SW480 (cell line): ENCODE data around the gene PFDN6.

Experiments used
- DNase-seq: peaks from one replicate; pipeline ENCODE4 v3.0.0-alpha.2; 2016; ENCODE audit warnings: low spot score

PFDN6 gene

DNA sequence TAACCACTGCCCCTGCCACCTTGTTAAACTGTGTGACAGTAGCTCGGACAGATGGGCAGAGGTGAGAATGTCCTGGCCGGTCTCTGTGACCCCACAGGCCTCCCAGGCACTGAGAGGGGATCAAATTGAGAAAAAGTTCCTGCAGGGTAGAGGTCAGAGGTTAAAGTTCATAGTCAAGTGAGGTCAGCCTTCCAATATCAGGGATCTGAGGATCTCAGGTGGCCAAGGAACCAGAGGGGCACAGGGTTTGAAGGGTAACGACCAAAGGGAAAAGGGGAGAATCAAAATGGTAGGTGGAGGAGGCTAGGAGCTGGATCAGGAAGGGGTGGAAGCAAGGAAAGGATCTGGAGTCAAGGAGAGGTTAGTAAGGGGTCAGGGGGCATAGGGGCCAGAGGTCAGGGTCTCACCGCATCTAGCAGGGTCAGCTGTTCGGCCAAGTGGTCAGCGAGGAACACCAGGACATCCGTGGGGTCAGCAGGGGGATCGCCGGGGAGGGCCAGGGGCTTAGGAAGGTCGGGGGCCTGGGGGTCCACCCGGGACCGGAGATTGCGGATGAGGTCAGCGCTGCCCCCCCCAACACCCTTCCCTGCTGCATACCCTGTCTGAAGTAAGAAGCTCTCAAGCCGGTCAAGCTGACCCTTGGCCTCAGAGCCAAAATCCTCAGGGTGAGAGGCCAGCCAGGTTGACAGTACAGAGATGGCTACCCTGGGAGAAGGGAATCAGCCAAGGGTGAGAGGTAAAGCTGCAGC, 6.4 kb downstream of the PFDN6 start:
- no peak for DNase-seq

- DNase-seq, result no peak
Measured at GRCh38 chr6:33296797-33297405, 7.5 kb downstream of the PFDN6 start.

GRCh38 chr6:33297406-33297955, 8.1 kb downstream of the PFDN6 start:
- DNase-seq, result no peak

- DNase-seq, result peak; percentile 71
Measured at GRCh38 chr6:33297956-33298772, 8.8 kb downstream of the PFDN6 start.

GRCh38 chr6:33298773-33299236, 9.4 kb downstream of the PFDN6 start, which contains the start of gene RGL2:
TSS of gene RGL2 (minus strand) at chr6:33298942. CDS start at chr6:33298610, 332 bp downstream.
- peak; percentile 16 for DNase-seq

- peak; percentile 91 for DNase-seq
Measured at GRCh38 chr6:33299237-33299944, 10.0 kb downstream of the PFDN6 start.

- no peak for DNase-seq
Measured at GRCh38 chr6:33301877-33302276, 12.5 kb downstream of the PFDN6 start.

- no peak for DNase-seq
Measured at GRCh38 chr6:33304216-33304615, 14.8 kb downstream of the PFDN6 start.

DNA sequence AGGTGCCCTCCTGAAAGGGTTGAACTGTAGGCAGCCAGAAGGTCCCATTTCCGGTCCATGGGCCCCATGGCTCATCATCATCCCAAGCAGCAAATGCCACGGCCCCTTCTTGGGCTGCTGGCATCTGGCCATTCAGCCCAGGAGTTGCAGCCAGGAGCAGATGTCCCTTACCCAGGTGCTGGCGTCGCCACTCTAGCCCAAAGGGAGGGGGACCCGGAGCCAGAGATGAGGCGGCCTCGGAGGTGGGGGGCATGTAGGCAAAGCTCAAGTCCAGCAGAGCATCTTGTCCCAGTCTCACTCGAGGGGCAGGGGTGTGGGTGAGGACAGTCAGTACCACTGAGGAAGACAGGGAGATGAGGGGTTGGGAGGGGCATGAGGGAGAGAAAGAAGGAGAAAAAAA, 15.7 kb downstream of the PFDN6 start:
- DNase-seq, result no peak

DNA sequence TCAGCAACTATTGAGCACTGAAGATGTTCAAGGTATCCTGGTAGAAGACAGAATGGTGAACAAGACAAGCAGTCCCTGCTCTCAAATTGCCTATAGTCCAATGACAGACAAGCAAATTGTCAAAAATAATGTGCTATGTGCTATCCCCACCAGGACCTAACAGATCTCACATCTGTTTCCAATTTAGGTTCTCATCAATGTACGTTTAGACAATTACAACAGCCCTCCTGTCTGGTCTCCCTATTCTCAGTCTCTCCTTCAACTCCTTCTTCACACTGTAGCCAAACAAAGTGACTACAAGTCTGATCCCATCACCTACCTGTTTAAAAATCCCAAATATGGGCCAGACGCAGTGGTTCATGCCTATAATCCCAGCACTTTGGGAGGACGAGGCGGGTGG, 17.0 kb downstream of the PFDN6 start:
- no peak for DNase-seq

DNA sequence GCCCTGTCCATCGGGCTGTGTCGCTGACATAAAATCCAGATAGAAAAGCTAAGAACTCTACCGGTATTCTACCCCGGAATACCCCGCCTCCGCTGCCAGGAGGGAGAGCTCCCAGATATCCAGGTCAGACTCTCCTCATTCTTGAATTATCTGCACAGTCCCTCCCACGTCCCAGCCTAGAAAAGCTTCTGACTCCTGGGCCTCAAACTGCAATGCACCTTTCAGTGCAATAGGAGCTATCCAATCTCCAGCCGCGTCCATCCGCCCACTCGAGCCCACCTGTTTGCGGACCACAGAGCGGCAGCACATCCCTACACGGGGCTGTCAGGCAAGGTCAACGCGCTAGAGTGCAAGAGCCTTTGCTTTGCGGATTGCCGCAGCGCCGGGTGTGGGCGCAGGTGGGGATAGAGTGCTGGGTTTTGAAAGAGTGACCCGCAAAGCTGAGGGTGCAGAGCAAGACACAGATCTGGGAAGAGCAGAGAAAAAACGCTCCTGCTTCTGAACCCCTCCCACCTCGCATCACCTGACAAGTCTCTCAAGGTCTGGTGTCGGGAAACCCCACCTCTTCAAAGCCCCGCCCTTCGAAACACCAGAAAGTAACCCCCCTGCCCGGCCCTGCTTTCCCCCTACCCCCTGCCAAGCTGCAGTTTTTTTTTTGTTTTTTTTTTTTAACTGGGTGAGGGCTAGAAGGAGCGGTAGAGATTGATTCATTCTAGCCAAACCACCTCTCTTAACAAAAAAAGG, 23.1 kb downstream of the PFDN6 start:
- peak; percentile 78 for DNase-seq

DNA sequence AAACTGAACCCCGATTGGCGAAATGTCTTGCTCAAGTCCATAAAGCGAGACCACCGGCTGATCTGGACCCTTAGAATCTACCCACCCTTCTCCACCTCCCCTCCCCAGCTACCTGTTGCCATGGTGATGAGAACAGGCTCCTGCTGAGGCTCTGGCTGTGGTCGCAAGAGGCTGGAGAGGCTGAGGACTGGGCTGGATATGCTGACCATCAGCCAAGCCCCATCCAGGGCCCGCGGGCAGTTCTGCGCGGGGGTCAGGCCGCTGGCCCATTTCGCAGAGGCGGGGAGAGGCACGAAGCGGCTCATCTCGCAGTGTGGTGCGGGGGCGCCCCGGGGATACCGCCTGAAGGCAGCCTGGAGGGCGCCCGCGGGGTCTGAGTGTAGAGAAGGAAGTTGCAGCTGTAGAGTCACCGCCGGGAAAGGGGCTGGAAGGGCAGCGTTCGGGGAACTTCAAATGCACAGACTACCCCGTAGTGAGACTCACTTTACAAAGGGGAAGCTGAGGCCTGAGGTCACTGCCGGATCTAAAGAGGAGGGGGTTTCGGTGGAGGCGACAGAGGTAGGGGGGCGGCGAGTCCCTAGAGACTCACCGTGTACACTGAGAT, 23.8 kb downstream of the PFDN6 start:
- no peak for DNase-seq

DNA sequence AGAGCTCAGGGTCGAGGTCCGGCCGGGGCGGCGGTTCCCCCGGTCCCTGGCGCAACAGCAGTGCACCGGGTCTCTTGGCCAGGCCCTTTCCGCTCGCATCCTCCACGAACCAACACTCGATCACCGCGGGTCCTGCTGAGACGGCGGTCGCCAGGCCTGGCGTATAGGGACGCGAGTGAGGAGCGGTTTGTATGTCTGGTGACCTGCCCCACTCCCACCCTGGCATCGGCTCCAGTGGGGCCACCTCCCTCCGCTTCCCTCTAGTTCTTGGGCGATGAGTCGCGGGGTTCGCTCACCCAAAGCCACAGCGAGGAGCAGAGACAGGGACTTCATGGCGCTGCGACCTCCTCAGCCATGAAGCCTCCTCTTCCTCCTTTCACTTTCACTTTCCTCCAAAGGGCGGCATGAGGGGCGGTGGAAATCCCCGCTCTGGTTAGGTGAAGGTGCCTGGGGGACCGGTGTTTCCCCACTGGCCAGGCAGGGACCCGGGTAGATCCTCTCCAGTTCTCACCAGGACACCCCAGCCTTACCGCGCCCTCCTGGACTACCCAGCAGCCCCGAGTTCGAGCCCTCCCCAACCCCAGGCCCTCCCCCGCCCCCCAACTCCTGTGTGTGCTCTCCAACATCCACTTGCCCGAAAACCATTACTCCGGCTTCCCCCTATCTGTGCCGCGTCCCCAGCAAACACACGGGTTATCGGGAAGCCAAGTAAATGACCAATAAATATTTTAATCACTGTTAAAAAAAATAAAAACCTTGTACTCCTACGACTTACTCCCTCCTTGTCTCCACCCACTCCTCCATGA, 24.5 kb downstream of the PFDN6 start, which contains the start of gene TAPBP:
TAPBP (minus strand) TSS at position 370 of the 806 bp plus-strand sequence; CDS start at position 333, 37 bp downstream.
- peak; percentile 62 for DNase-seq

DNA sequence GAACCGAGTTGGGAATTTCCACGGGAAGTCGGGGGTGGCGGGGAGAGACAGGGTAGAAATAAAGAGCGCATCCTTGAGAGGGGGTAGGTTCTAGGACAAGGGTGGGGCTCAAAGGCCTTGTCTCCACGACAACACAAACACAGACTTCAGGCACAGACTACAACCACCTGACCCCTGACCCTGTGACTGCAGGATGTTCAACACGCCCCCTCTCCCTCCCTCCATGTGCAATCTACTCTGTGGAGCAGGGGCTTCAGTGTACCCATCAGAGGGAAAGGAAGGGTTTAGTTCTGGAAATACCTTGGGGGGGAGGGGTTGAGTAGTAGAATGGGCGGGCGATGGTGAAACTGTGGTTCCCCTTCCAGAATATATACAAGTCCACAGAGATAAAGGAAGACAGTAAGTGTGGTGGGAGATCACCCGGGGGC, 25.1 kb downstream of the PFDN6 start:
- peak; percentile 58 for DNase-seq

DNA sequence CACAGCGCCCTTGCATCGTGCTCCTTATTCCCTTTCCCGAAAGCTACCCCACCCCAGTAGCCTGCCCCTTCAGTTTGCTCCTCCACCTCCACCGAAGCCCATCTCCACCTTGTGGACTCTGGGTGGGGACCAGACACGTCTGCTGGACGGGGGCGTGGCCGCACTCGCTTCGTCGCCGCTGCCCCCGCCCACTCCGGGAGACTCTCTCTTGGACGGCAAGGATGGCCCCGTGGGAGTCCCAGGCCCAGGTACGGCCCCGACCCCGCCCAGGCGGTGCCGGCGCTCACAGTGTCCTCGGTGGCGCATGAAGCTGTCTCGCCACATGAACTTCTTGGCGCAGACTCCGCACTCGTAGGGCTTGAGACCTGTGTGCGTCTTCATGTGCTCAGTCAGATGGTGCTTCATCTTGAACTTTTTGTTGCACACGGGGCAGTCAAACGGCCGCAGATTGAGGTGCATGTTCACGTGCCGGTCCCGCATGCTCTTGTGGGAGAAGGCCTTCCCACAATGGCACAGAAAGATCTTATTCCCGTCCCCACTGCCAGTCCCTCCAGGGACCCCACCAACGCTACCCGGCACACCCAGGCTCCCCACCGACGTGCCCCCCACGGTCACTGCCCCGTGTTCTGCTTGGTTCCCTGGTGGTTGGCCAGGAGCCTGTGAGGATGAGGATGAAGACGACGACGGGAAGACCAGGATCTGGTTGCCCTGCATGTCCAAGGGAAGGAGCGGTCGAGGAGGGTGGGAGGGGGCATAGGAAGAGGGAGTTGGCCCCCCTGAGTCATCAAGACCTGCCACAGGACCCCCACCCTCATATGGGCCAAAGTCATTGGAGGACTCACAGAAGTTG, 25.8 kb downstream of the PFDN6 start:
- DNase-seq, result peak; percentile 15

- DNase-seq, result no peak
Measured at GRCh38 chr6:33315793-33316602, 26.6 kb downstream of the PFDN6 start.

DNA sequence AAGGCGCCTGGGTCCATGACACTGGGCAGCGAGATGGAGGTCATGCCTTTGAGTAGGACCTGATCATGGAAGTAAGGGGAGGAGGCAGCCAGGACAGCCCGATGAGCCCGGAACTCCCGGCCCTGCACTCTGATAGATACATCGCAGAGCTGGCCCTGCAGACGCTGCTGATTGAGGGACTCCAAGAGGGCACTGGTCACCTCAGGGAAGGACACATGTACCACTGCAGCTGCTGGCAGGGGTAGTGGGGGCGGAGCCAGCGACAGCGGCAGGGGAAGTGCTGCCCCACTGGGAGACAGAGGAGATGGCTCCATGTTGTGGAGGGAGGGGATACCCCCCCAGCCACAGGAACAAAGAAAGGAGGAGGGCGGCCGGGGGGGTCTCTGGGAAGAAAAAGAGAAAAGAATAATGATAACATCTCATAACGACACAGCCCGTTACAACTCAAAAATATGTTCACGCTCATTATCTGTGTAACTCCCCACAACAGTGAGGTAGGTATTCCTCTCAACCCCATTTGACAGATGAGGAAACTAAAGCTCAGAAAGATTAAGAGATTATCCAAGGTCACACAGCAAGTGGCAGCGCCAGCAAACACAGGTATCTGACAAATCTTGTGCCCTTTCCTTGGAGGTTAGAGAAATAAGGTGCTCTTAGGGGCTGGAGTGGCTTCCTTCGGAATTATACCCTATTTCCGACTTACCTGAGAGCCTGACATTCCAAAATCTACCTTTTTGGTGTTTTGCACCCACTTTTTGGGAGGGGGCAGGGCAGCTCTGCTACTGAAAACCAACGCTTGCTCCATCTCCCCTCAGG, 27.4 kb downstream of the PFDN6 start:
- no peak for DNase-seq
